Activated CD8-positive, alpha-beta memory T cell treated with anti-CD3 and anti-CD28 coated beads, Interleukin-2, amount 50 U/mL, for 1 hour (primary cell): ENCODE measurements around the gene ROBO1.

Experiments
- DNase-seq: peaks from one replicate; pipeline ENCODE4 v3.0.0-alpha.2; 2020; ENCODE audit errors: extremely low read depth

Gene ROBO1

DNA sequence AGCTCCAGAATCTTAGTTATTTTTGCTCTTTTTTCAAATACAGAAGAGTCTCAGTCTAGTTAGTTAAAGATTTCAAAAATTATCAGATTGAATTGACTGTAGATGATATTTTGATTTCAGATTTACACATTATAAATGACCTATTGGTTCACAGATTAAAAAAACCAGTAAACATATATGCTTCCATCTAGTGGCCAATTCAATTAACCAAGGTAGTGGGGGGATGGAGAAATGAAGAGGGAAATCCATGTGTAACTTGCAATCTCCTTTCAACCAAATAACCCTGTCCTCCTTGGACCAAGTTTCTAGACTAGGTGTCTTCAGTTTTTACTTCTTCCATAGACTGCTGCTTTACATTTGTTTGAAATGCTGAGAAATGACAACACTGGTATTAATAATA lies 789.8 kb downstream of the ROBO1 start:
- DNase-seq = no peak

- DNase-seq = no peak
These were observed 790.7 kb downstream of the ROBO1 start for GRCh38 chr3:78977073-78977472.

DNA sequence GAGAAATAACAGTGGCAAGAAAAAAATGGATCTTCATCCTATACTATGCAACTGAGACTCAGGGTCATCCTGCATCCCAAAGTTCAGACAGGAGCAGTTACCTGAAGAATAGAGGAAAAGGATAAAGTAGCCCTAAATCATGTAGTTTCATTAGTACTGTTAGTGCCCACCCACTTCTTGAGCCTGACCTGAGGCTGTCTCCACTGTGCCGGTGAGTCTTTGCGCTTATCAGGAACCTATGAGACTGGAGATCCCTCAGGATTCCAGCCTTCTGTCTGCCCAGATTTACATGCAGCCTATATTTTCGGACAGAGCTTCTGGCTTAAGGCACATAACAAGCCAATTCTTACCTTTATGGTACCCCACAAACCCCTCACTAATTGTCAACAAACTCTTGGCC lies 791.6 kb downstream of the ROBO1 start:
- DNase-seq = no peak

- DNase-seq = no peak
These were observed 793.5 kb downstream of the ROBO1 start for GRCh38 chr3:78974181-78974790.

GRCh38 chr3:78972617-78973301 lies 795.0 kb downstream of the ROBO1 start:
- no peak for DNase-seq

DNA sequence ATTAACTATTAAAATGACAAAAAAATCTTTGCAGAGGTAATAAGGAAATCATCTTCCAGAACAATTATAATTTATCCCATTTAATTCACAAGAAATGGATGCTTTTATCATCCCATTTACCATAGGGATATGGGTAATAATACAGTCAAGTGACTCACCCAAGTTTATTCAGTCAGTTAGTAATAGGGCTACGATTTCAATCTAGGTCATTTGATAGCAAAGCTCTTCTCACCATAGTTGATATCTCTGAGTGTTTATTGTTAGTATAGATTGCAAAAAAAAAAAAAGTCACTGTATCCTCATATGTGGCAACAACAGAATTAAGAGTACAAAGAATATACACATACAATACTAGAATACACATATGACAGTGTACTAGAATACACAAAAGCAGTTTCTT lies 797.1 kb downstream of the ROBO1 start:
- no peak for DNase-seq

- no peak for DNase-seq
These were observed 798.3 kb downstream of the ROBO1 start for GRCh38 chr3:78969483-78969882.

DNA sequence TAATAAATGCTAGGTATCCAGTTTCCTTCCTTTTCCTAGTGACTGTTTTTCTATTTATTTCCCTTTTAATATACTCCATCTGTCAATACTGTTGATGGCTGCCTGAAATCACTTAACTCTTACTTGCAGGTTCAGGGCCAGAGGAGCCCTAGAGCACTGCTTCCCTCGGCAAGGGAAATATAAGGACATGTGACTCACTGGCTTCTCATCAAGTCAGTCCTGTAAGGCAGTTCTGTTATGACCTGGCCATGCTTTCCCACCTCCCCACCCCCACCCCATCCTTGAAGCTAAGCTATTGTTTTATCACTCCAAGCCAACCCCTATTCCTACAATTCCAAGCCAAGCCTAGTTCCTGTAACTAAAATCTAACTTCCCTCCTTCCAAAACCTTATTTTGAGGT lies 800.7 kb downstream of the ROBO1 start:
- no peak for DNase-seq

DNA sequence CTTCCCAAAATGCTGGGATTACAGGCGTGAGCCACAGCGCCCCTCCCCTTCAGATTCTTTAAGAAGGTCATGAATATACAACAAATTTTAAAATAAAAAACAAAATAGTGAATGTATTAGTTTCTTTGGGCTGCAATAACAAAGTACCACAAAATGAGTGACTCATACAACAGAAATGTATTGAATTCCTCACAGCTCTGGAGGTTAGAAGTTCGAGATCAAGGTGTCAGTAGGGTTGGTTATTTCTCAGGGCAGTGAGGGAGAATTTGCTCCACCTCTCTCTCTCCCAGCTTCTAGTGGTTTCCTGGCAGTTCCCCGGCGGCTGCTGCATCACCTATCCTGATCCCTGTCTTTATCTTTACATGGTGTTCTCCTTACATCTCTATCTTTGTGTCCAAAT lies 804.0 kb downstream of the ROBO1 start:
- no peak for DNase-seq

DNA sequence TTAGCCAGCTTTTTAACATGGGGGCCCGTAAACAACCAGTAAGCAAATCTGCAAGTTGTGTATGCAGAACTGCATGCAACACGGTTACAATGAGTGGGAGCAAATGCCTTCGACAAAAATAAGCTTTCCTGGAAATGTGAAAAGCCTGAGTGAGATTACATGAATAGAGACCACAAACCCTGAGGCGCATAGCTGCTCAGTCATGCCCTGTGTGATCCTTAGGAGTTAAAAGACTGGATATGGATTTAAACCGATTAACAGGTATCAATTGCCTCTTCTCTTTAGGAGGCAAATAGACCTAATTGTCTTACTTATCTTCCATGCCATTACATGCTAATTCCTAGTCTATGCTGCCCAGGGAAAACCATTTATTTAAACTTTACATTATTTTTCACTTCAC lies 810.3 kb downstream of the ROBO1 start:
- DNase-seq = no peak

DNA sequence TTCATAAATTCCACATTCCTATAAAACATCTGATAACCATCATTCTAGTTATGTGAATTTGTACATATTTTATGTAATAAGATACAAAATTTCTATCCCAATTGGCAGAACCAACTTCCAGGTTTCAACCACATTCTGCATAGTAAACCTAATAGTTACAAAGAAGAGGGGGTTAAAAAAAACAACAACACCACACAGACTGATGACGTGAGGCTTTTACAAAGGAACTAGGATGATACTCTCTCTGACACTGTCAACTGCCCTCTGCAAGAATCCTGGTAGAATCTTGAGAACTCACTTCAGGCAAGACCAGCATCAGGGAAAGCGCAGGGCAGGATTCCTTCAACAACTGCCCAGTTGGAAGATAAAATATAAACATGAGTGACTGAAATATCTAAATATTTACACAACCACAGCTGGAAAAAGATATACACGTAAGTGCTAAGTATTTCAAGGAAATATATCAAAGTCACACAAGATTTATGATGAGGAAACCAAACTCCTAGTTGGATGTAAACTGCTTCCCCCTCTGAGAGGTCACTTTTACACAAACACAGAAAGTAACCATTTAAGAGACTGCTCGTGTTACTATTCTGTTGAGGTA lies 816.4 kb downstream of the ROBO1 start:
- no peak for DNase-seq

DNA sequence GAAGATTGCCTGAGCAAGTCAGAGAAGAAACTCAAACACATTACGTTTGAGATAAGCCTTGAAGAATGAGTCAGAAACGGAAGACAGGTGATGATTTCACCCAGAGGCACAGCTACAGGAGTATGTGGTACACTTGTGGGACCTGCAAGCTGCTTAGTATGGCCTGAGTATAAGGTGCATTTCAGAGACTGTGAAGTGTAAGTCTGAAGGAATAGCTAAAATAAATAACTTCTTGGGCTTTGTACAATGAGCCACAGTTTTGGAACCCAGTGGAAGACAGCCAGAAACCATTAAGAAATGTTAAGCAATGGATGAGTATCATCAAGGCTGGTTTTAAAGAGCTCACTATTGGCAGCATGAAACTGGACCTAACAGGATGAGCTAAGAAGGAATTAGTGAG lies 826.2 kb downstream of the ROBO1 start:
- no peak for DNase-seq

- DNase-seq = no peak
These were observed 827.2 kb downstream of the ROBO1 start for GRCh38 chr3:78940626-78941025.

GRCh38 chr3:78940128-78940527 lies 827.7 kb downstream of the ROBO1 start:
- DNase-seq = no peak

- DNase-seq = no peak
These were observed 830.3 kb downstream of the ROBO1 start for GRCh38 chr3:78937475-78937874.

- no peak for DNase-seq
These were observed 840.0 kb downstream of the ROBO1 start for GRCh38 chr3:78927759-78928158.

GRCh38 chr3:78926523-78926922 lies 841.3 kb downstream of the ROBO1 start:
- DNase-seq = no peak

DNA sequence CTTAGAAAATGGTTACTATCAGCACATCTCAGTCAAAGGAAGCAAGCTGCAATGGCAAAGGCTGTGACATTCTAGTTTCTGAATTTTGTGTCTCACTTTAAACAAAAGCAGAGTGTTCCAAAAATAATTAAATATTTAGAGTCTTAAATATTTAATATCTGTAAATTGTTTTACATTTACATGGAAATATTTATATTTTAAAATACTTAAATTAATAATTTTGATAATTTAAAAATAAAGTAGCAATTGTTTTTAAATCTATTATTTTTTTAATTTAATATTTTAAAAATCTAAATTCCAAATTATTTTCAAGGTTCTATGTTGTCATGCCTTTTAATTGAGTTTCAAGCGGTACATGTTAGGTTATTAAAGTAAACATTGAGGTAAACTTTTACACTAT lies 843.1 kb downstream of the ROBO1 start:
- DNase-seq = no peak

- DNase-seq = no peak
These were observed 848.6 kb downstream of the ROBO1 start for GRCh38 chr3:78919021-78919755.

GRCh38 chr3:78918361-78919020 lies 849.3 kb downstream of the ROBO1 start:
- no peak for DNase-seq

DNA sequence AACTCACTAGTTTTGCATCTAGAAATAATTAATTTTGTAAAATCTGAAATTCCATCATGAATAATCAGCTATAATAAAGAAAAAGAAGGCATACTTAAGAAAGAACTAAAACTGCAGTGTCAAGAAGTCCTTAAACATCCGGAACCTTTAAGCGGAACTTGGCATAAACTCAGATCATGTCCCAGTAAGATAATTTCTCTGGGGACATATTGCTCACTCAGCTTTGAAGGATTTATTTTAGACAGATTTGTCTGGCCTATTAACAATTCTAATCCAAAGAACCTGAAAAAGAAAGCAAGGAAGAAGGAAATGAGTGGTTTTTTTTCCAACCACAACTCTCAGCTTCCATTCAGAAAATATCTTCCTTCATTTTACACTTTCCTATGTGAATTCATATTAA lies 850.3 kb downstream of the ROBO1 start:
- DNase-seq = no peak

- DNase-seq = no peak
These were observed 854.1 kb downstream of the ROBO1 start for GRCh38 chr3:78913711-78914110.
